Mammary epithelial cell (primary cell): ENCODE data around the gene FIZ1.

ENCODE experiments used
- EZH2 ChIP-seq: IDR thresholded peaks from 2 replicates; pipeline ENCODE4 v1.6.1; 2012; ENCODE audit warnings: low read length, inconsistent platforms, borderline replicate concordance
- TF ChIP-seq, protein P1 (sequence below), 2 donors: IDR thresholded peaks in 1 of 2; conservative IDR thresholded peaks in 1 of 2; 2 replicates each; pipeline ENCODE4 v1.5.1; 2011 to 2012; ENCODE audit warnings: inconsistent platforms in 2 of 2, low read length in 2 of 2, mild to moderate bottlenecking in 2 of 2, control low read depth in 1 of 2, low read depth in 1 of 2; ENCODE audit not compliant: insufficient read depth in 1 of 2; ENCODE audit errors: extremely low read depth in 1 of 2

GRCh38 chr19:55549500-55550320, 49.6 kb downstream of the FIZ1 start:
- TF ChIP-seq, protein P1, sequence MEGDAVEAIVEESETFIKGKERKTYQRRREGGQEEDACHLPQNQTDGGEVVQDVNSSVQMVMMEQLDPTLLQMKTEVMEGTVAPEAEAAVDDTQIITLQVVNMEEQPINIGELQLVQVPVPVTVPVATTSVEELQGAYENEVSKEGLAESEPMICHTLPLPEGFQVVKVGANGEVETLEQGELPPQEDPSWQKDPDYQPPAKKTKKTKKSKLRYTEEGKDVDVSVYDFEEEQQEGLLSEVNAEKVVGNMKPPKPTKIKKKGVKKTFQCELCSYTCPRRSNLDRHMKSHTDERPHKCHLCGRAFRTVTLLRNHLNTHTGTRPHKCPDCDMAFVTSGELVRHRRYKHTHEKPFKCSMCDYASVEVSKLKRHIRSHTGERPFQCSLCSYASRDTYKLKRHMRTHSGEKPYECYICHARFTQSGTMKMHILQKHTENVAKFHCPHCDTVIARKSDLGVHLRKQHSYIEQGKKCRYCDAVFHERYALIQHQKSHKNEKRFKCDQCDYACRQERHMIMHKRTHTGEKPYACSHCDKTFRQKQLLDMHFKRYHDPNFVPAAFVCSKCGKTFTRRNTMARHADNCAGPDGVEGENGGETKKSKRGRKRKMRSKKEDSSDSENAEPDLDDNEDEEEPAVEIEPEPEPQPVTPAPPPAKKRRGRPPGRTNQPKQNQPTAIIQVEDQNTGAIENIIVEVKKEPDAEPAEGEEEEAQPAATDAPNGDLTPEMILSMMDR (conservative IDR thresholded peaks at IDR 0.05 in 1 of 2, IDR thresholded peaks at IDR 0.05 in 1 of 2; ENCODE audit: extremely low read depth in 1 of 2, insufficient read depth in 1 of 2, low read depth in 1 of 2, low read length in 2 of 2): no peak
- no peak for TF ChIP-seq EZH2
